ENCODE results near the gene TMED3. TPM values are rescaled to one million over a fixed set of nuclear protein-coding genes. Genes with fewer than 3 reads are reported as not detected.
A peak's percentile ranks its signal among the peaks of the same experiment; 100 is the strongest.

The TMED3 gene
- total RNA-seq, 1 donor, result 97.4 TPM

DNA sequence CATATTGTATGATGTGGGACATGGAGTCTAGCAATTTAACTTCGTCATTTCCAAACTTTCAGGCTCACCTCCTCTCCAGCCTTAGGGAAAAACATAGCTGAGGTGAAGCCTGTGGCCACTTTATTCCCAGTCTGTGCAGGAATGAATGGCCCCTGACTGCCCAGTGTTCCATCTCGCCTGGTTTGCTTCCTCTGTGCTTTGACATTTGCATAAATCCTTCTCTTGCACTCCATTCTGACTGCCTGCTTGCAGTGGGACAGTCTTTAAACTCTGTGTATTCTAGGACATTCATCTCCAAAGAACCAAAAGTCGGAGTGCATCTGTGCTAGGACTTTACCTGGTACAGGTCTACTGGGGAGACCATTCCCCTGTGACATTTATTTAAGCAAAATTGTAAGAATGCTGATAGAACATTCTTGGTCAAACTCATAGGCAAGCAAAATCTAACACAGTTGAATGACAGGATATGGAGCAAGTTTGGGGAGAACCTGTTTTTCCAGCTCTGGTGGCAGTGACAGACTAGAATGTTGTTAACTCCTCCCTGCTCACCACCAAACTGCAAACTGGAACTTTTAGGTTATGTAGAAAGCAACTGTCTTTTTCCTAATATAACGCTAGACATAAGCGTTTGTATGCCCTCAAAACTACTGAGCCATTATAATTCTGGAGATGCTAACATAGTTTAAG is 22.1 kb downstream of the TMED3 start:
- DNase-seq (ENCODE audit: low read depth), result no peak
- no peak overlapping the region for H3K4me3 ChIP-seq (ENCODE audit: low read depth, low read length)
- TF ChIP-seq, protein P1, sequence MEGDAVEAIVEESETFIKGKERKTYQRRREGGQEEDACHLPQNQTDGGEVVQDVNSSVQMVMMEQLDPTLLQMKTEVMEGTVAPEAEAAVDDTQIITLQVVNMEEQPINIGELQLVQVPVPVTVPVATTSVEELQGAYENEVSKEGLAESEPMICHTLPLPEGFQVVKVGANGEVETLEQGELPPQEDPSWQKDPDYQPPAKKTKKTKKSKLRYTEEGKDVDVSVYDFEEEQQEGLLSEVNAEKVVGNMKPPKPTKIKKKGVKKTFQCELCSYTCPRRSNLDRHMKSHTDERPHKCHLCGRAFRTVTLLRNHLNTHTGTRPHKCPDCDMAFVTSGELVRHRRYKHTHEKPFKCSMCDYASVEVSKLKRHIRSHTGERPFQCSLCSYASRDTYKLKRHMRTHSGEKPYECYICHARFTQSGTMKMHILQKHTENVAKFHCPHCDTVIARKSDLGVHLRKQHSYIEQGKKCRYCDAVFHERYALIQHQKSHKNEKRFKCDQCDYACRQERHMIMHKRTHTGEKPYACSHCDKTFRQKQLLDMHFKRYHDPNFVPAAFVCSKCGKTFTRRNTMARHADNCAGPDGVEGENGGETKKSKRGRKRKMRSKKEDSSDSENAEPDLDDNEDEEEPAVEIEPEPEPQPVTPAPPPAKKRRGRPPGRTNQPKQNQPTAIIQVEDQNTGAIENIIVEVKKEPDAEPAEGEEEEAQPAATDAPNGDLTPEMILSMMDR (IDR thresholded peaks at IDR 0.05; ENCODE audit: insufficient read depth, low read length), result no peak

DNA sequence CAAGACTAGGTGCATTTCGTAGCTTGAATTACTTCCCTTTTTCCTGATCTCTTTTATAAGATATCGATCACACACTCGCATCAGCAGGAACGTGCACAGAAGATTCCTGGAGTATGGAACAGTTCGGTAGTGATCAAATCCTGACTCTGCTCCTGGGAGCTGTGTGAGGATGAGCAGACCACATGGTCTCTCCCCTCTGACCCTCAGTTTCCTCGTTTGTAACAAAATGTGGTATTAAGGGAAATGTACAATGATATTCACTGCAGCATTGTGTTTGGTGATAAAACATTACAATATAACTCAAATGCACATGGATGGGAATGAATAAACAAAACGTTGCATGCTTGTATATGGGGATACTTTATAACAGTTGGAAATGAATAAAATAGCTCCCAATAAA is 26.7 kb downstream of the TMED3 start:
- DNase-seq (ENCODE audit: low read depth), result no peak
- TF ChIP-seq, protein P1 (IDR thresholded peaks at IDR 0.05; ENCODE audit: insufficient read depth, low read length), result no peak
- H3K4me3 ChIP-seq (ENCODE audit: low read depth, low read length), result no peak overlapping the region

DNA sequence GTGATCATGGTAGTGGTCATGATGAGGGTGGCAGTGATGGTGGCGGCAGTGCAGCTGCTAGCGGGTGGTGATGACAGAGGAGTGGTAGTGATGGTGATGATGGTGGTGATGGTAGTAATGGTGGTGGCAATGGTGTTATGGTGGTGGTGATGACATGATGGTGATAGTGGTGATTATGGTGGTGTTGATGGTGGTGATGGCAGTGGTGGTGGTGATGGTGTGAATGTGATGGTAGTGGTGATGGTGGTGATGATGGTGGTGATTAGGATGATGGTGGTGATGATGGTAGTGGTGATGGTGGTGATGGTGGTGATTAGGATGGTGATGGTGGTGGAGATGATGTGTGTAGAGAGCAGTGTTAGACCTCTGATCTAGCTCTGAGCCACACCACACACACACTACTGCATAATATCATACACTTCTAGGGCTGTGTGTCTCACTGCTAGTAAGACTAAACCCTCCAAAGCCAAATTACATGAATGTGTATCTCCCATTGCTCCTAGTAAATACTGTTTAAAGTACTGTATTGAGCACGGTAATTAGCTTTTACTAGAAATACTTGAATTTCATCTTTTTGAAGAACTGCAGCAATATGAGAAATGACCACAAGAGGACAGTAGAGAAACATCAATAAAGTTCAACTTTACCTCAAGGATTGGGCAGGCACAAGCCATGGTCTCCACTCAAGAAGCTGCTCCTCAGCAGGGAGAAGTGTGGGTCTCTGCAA is 28.8 kb downstream of the TMED3 start:
- H3K4me3 ChIP-seq (ENCODE audit: low read depth, low read length), result no peak overlapping the region
- DNase-seq (ENCODE audit: low read depth), result peak; percentile 77
- TF ChIP-seq, protein P1 (IDR thresholded peaks at IDR 0.05; ENCODE audit: insufficient read depth, low read length), result peak; percentile 95

DNA sequence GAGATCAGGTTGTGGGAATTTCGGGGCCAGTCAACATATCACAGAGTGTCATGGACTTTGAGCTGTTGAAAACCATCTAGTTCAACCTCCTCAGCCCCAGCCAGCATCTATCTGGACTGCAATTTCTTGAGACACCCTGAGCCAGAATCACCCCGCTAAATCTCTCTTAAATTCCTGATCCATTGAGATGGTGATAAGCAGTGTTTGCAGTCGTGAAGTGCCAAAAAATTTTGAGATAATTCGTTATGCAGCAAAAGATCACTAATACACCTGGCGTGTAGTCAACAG is 29.3 kb downstream of the TMED3 start:
- TF ChIP-seq, protein P1 (IDR thresholded peaks at IDR 0.05; ENCODE audit: insufficient read depth, low read length), result no peak
- H3K4me3 ChIP-seq (ENCODE audit: low read depth, low read length), result no peak overlapping the region
- DNase-seq (ENCODE audit: low read depth), result no peak

DNA sequence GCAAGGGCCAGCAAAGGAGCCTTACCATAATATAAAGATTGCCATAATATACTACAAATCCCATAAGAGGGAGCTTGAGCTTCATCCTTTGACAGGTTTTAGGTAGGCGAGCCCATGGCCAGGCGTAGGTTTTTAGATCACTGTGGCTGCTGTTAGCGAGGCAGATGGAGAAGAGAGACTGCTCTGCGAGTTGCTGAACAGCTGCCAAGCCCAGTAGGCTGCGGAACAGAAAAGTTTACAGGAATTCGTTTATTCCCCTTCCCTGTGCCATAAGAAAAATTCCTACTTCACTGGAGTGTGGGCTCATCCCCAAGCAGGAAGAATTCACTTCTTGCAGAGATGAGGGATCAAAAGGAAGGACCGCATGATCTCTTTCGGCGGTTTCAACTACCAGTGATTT is 30.5 kb downstream of the TMED3 start:
- no peak overlapping the region for H3K4me3 ChIP-seq (ENCODE audit: low read depth, low read length)
- DNase-seq (ENCODE audit: low read depth), result no peak
- TF ChIP-seq, protein P1 (IDR thresholded peaks at IDR 0.05; ENCODE audit: insufficient read depth, low read length), result no peak

DNA sequence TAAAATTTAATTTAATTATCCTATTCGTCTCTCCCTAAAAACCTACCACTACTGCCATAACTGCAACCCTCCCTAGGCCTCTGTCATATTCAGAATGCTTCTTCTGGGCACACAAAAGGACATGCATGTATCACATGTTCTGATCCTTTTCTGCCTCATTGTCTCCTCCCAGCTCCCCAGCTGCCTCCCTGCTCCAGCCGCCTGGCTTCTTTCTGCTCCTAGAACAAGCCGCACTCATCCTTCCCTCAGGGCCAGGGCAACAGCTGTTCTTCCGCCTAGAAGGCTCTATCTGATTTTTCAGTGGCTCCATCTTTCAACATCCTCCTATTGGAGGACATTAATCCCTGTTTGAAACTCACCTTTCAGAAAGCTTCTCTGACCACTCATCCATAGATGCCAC is 38.6 kb downstream of the TMED3 start:
- no peak for DNase-seq (ENCODE audit: low read depth)
- H3K4me3 ChIP-seq (ENCODE audit: low read depth, low read length), result no peak overlapping the region
- TF ChIP-seq, protein P1 (IDR thresholded peaks at IDR 0.05; ENCODE audit: insufficient read depth, low read length), result no peak
